ENCODE data around the gene STXBP2. TPM values are rescaled to one million over a fixed set of nuclear protein-coding genes. Genes with fewer than 3 reads are reported as not detected.

Gene STXBP2
- total RNA-seq, 1 experiment from 2014 or later, result 94.4 TPM

DNA sequence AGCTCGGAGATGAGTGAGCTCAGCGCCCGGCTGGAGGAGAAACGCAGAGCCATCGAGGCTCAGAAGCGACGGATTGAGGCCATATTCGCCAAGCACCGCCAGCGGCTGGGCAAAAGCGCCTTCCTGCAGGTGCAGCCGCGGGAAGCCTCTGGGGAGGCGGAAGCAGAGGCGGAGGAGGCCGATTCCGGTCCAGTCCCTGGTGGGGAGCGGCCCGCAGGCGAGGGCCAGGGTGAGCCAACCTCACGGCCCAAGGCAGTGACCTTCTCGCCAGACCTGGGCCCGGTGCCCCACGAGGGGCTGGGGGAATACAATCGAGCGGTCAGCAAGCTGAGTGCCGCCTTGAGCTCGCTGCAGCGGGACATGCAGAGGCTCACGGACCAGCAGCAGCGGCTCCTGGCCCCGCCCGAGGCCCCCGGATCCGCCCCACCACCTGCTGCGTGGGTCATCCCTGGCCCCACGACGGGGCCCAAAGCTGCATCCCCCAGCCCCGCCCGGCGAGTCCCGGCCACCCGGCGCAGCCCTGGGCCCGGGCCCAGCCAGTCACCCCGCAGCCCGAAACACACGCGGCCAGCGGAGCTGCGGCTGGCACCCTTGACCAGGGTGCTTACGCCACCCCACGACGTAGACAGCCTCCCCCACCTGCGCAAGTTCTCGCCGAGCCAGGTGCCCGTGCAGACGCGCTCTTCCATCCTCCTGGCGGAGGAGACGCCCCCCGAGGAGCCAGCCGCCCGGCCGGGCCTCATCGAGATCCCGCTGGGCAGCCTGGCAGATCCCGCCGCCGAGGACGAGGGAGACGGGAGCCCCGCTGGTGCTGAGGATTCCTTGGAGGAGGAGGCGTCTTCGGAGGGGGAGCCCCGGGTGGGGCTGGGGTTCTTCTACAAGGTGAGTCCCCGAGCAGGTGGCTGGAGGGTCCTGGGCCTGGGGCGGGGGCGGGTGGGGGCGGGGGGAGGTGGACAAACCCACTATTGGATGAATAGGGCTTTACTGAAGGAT is 24.3 kb upstream of the STXBP2 start:
- POLR2A ChIA-PET, result interaction anchor here (0.7 kb wide), 1 partner anchor 81 kb away, joined by 3 read pairs; no protein-coding TSS in a partner anchor
- intact Hi-C loops (cut with micrococcal nuclease), result no loop called here
- H3K9me3 Mint-ChIP-seq (ENCODE audit: unreplicated experiment), result no peaks in the 10 kb centered on the region
- H3K27me3 Mint-ChIP-seq (ENCODE audit: insufficient read depth, unreplicated experiment), result no peaks in the 10 kb centered on the region
- no TSS peak for BruUV-seq (replicated peaks)
- H3K36me3 Mint-ChIP-seq (ENCODE audit: insufficient read depth, unreplicated experiment), result peaks cover 38% of the 10 kb centered on the region
- CTCF ChIA-PET, result interaction anchor here (0.5 to 0.7 kb wide), 2 partner anchors 11 to 78 kb away, joined by 3 to 4 read pairs; no protein-coding TSS in a partner anchor
- H3K27ac Mint-ChIP-seq (ENCODE audit: low read depth, unreplicated experiment), result no peak overlapping the region
- no peak for DNase-seq (ENCODE audit: unreplicated experiment)
- no peak overlapping the region for H3K4me3 Mint-ChIP-seq (ENCODE audit: unreplicated experiment)
- TF ChIP-seq, protein P1, sequence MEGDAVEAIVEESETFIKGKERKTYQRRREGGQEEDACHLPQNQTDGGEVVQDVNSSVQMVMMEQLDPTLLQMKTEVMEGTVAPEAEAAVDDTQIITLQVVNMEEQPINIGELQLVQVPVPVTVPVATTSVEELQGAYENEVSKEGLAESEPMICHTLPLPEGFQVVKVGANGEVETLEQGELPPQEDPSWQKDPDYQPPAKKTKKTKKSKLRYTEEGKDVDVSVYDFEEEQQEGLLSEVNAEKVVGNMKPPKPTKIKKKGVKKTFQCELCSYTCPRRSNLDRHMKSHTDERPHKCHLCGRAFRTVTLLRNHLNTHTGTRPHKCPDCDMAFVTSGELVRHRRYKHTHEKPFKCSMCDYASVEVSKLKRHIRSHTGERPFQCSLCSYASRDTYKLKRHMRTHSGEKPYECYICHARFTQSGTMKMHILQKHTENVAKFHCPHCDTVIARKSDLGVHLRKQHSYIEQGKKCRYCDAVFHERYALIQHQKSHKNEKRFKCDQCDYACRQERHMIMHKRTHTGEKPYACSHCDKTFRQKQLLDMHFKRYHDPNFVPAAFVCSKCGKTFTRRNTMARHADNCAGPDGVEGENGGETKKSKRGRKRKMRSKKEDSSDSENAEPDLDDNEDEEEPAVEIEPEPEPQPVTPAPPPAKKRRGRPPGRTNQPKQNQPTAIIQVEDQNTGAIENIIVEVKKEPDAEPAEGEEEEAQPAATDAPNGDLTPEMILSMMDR (IDR thresholded peaks at IDR 0.05; ENCODE audit: unreplicated experiment), result no peak
- H3K4me1 Mint-ChIP-seq (ENCODE audit: insufficient read depth, unreplicated experiment), result no peaks in the 10 kb centered on the region

DNA sequence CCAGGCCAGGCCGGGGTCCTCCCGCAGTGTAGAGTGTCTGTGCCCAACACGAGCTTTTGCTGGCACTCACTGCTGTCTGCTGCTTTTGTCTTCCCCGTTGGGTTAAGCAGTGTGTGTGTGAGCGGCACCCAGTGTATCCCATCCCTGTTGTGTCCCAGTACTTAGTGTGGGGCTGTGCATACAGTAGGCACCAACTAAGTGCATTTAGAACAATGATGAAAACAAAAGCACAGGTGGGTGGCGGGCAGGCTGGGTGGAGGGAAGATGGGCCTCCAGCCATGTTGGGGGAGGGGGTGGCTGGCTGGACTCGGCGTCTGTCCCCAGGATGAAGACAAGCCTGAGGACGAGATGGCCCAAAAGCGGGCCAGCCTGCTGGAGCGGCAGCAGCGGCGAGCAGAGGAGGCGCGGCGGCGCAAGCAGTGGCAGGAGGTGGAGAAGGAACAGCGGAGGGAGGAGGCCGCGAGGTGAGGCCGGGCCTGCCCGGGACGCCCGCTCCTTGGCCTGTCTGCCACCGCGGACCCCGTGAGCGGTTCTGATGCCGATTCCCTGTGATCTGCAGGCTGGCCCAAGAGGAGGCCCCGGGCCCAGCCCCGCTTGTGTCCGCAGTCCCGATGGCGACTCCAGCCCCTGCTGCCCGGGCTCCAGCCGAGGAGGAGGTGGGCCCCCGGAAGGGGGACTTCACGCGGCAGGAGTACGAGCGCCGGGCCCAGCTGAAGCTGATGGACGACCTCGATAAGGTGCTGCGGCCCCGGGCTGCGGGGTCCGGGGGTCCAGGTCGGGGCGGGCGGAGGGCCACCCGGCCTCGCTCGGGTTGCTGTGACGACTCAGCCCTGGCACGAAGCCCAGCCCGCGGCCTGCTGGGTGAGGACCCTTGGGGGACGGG is 21.8 kb upstream of the STXBP2 start:
- ChIA-PET POLR2A (interaction anchor here (1.2 kb wide), 1 partner anchor 15 kb away, joined by 4 read pairs; the partner anchor contains the start of gene PET100), CTCF (no interaction called here)
- H3K4me1 Mint-ChIP-seq (ENCODE audit: insufficient read depth, unreplicated experiment), result peaks cover 15% of the 10 kb centered on the region
- BruUV-seq (replicated peaks), result no TSS peak
- H3K4me3 Mint-ChIP-seq (ENCODE audit: unreplicated experiment), result no peak overlapping the region
- no peak for DNase-seq (ENCODE audit: unreplicated experiment)
- no peaks in the 10 kb centered on the region for H3K27me3 Mint-ChIP-seq (ENCODE audit: insufficient read depth, unreplicated experiment)
- TF ChIP-seq, protein P1 (IDR thresholded peaks at IDR 0.05; ENCODE audit: unreplicated experiment), result no peak
- H3K9me3 Mint-ChIP-seq (ENCODE audit: unreplicated experiment), result no peaks in the 10 kb centered on the region
- intact Hi-C loops (cut with micrococcal nuclease), result no loop called here
- no peak overlapping the region for H3K27ac Mint-ChIP-seq (ENCODE audit: low read depth, unreplicated experiment)
- H3K36me3 Mint-ChIP-seq (ENCODE audit: insufficient read depth, unreplicated experiment), result peaks cover 44% of the 10 kb centered on the region

DNA sequence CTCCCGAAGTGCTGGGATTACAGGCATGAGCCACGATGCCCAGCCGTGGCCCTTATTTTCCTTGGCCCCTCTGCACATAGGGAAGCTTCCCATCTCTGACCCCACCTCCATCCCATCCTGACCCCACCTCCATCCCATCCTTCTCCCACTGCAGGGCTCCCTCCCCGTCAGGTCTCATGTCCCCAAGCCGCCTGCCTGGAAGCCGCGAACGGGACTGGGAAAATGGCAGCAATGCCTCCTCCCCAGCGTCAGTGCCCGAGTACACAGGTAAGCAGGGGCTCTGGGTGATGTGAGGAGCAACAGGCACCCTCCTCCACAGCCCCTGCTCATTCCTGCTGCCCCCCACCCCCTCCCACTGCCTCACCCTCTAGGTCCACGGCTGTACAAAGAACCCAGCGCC is 19.7 kb upstream of the STXBP2 start:
- no peaks in the 10 kb centered on the region for H3K27me3 Mint-ChIP-seq (ENCODE audit: insufficient read depth, unreplicated experiment)
- TF ChIP-seq, protein P1 (IDR thresholded peaks at IDR 0.05; ENCODE audit: unreplicated experiment), result no peak
- intact Hi-C loops (cut with micrococcal nuclease), result no loop called here
- CTCF ChIA-PET, result interaction anchor here (0.6 kb wide), 1 partner anchor 35 kb away, joined by 5 read pairs; no protein-coding TSS in a partner anchor
- POLR2A ChIA-PET, result interaction anchor here (3.9 kb wide), 1 partner anchor 12 kb away, joined by 41 read pairs; the partner anchor contains the start of genes PET100 and XAB2
- no peak for DNase-seq (ENCODE audit: unreplicated experiment)
- no peaks in the 10 kb centered on the region for H3K9me3 Mint-ChIP-seq (ENCODE audit: unreplicated experiment)
- H3K4me1 Mint-ChIP-seq (ENCODE audit: insufficient read depth, unreplicated experiment), result peaks cover 15% of the 10 kb centered on the region
- no TSS peak for BruUV-seq (replicated peaks)
- peaks cover 58% of the 10 kb centered on the region for H3K36me3 Mint-ChIP-seq (ENCODE audit: insufficient read depth, unreplicated experiment)
- no peak overlapping the region for H3K27ac Mint-ChIP-seq (ENCODE audit: low read depth, unreplicated experiment)
- no peak overlapping the region for H3K4me3 Mint-ChIP-seq (ENCODE audit: unreplicated experiment)

Data from MCF 10A (cell line).